Endothelial cell of umbilical vein (primary cell): Measurements from ENCODE around the gene TBC1D9B. TPM values are rescaled to one million over a fixed set of nuclear protein-coding genes. Genes with fewer than 3 reads are reported as not detected.

ENCODE experiments used
- BruUV-seq: library from RNA; stranded (reverse); fragments of 400-500 nt; replicated peaks from 2 replicates; lab custom pipeline; 2021; lab: Mats Ljungman, UMichigan
- CTCF ChIA-PET: fragments of 300-600, 350-600 bp; sonication (Branson Sonifier 250); formaldehyde crosslinking; loops from one replicate; lab custom pipeline; 2021; ENCODE audit warnings: antibody characterized with exemption, inconsistent platforms; lab: Charles Lee
- POLR2A ChIA-PET: fragments of 300-600, 350-600 bp; sonication (Branson Sonifier 250); formaldehyde crosslinking; loops from one replicate; lab custom pipeline; 2021; ENCODE audit warnings: antibody characterized with exemption, inconsistent platforms; lab: Charles Lee
- DNase-seq: peaks from one replicate; pipeline ENCODE4 v3.0.0-alpha.2; 2011; ENCODE audit warnings: low read depth, low spot score
- FAIRE-seq: peaks from 2 replicates; lab custom pipeline; 2011; peaks lifted over from hg19 to GRCh38; lab: Jason Lieb, UNC
- H2AFZ ChIP-seq: 2 replicates; pipeline ENCODE4 v1.6.0; 2012; ENCODE audit warnings: low read depth, low read length, control low read depth, inconsistent platforms
- H3K27ac ChIP-seq: 2 replicates; pipeline ENCODE4 v1.5.1; 2011; ENCODE audit warnings: low read depth, mild to moderate bottlenecking, control low read depth, low read length, moderate library complexity; ENCODE audit not compliant: insufficient read depth
- H3K27me3 ChIP-seq, 2 experiments: 2 replicates each; pipeline versions ENCODE4 v1.6.0 to v1.6.1; 2011; ENCODE audit warnings: low read length in 2 of 2, mixed read lengths in 1 of 2; ENCODE audit not compliant: control insufficient read depth in 2 of 2, insufficient read depth in 2 of 2
- H3K36me3 ChIP-seq, 2 experiments: 2 replicates in 1 of 2; 3 replicates in 1 of 2; pipeline ENCODE4 v1.5.1; 2011; ENCODE audit warnings: low read length in 2 of 2, mild to moderate bottlenecking in 1 of 2, moderate library complexity in 1 of 2; ENCODE audit not compliant: control insufficient read depth in 2 of 2, insufficient read depth in 2 of 2; ENCODE audit errors: extremely low read depth in 1 of 2
- H3K4me1 ChIP-seq: 3 replicates; pipeline ENCODE4 v1.5.1; 2011; ENCODE audit warnings: mild to moderate bottlenecking, low read length; ENCODE audit not compliant: control insufficient read depth, insufficient read depth; ENCODE audit errors: extremely low read depth
- H3K4me2 ChIP-seq: 2 replicates; pipeline ENCODE4 v1.6.1; 2011; ENCODE audit warnings: low read length, control low read depth, mixed read lengths; ENCODE audit not compliant: insufficient read depth
- H3K4me3 ChIP-seq, 3 experiments: fragments of 200-600 bp in 1 of 3; sonication (generic), shearing (Covaris generic) in 1 of 3; replicated peaks in 1 of 3; 2 replicates each; pipeline ENCODE4 v1.5.1; 2011 to 2016; ENCODE audit warnings: control low read depth in 3 of 3, low read length in 3 of 3, mild to moderate bottlenecking in 2 of 3, inconsistent platforms in 1 of 3, low read depth in 1 of 3, moderate library complexity in 1 of 3; ENCODE audit not compliant: insufficient read depth in 1 of 3
- H3K79me2 ChIP-seq: 2 replicates; pipeline ENCODE4 v1.6.0; 2012; ENCODE audit warnings: low read length, inconsistent platforms; ENCODE audit not compliant: control insufficient read depth, insufficient read depth
- H3K9ac ChIP-seq: replicated peaks from 2 replicates; pipeline ENCODE3; 2011; ENCODE audit warnings: low read length, control low read depth; ENCODE audit not compliant: insufficient read depth; ENCODE audit errors: extremely low read depth
- H3K9me1 ChIP-seq: replicated peaks from 3 replicates; pipeline ENCODE4 v1.6.0; 2011; ENCODE audit warnings: mild to moderate bottlenecking, low read length; ENCODE audit not compliant: control insufficient read depth, insufficient read depth; ENCODE audit errors: extremely low read depth
- H3K9me3 ChIP-seq: replicated peaks from 2 replicates; pipeline ENCODE4 v1.5.1; 2012; ENCODE audit warnings: low read length, inconsistent platforms; ENCODE audit not compliant: control insufficient read depth, insufficient read depth
- H4K20me1 ChIP-seq: replicated peaks from 2 replicates; pipeline ENCODE3; 2011; ENCODE audit warnings: mild to moderate bottlenecking, low read length; ENCODE audit not compliant: control insufficient read depth, insufficient read depth; ENCODE audit errors: extremely low read depth
- EZH2 ChIP-seq: IDR thresholded peaks from 2 replicates; pipeline ENCODE4 v1.6.1; 2012; ENCODE audit warnings: borderline replicate concordance, low read depth, mild to moderate bottlenecking, moderate library complexity, low read length, inconsistent platforms; ENCODE audit not compliant: severe bottlenecking
- FOS ChIP-seq: IDR thresholded peaks from 2 replicates; pipeline ENCODE4 v1.6.1; 2011; ENCODE audit warnings: mild to moderate bottlenecking, low read length, moderate library complexity, borderline replicate concordance; ENCODE audit not compliant: insufficient read depth
- GATA2 ChIP-seq: IDR thresholded peaks from 2 replicates; pipeline ENCODE4 v1.7.0; 2011; ENCODE audit warnings: low read depth, mild to moderate bottlenecking, moderate library complexity, mixed read lengths, low read length; ENCODE audit not compliant: insufficient read length, insufficient read depth
- JUN ChIP-seq: IDR thresholded peaks from 2 replicates; pipeline ENCODE4 v1.6.1; 2011; ENCODE audit warnings: borderline replicate concordance, low read depth; ENCODE audit not compliant: insufficient read length, insufficient read depth
- MYC ChIP-seq: IDR thresholded peaks from one replicate; pipeline ENCODE4 v1.6.1; 2011; ENCODE audit warnings: mild to moderate bottlenecking, low read depth, low read length
- POLR2A ChIP-seq: IDR thresholded peaks from 2 replicates; pipeline ENCODE4 v1.6.1; 2012; ENCODE audit warnings: low read depth, mild to moderate bottlenecking, control low read depth, low read length
- POLR2AphosphoS5 ChIP-seq: IDR thresholded peaks from 2 replicates; pipeline ENCODE4 v1.6.1; 2012; ENCODE audit warnings: low read depth, mild to moderate bottlenecking, control low read depth, low read length, moderate library complexity; ENCODE audit not compliant: insufficient read depth
- dilution Hi-C: fragments of 300-500 bp; cut with MboI; formaldehyde crosslinking; loops from one replicate; pipeline ENCODE4 v1.15.0; 2019; ENCODE audit warnings: low sequenced_read_pairs; ENCODE audit not compliant: extremely low pct_ligation_motif_present
- intact Hi-C: fragments of 100-400 bp; cut with micrococcal nuclease; formaldehyde crosslinking; loops from one replicate; pipeline ENCODE4 v1.10.0; 2022
- polyA plus RNA-seq, 4 experiments: library from polyadenylated mRNA; depleted of rRNA in 3 of 4; stranded (reverse) in 3 of 4; unstranded in 1 of 4; fragments of >200 nt; gene quantifications; 2 replicates each; pipeline versions ENCODE4 v1.2.1 to v1.2.3, GENCODE V29; 2011 to 2012; ENCODE audit warnings: missing spikeins in 1 of 4
- total RNA-seq: library from RNA; stranded (reverse); gene quantifications from 2 replicates; pipeline ENCODE4 v1.2.3, GENCODE V29; 2021
- TF ChIP-seq, protein P1 (sequence below), 2 donors: IDR thresholded peaks; 1 replicate in 1 of 2; 2 replicates in 1 of 2; pipeline ENCODE4 v1.5.1; 2011; ENCODE audit warnings: low read length in 2 of 2, mild to moderate bottlenecking in 2 of 2, moderate library complexity in 2 of 2, control low read depth in 1 of 2, inconsistent platforms in 1 of 2, low read depth in 1 of 2; ENCODE audit not compliant: insufficient read depth in 1 of 2; ENCODE audit errors: extremely low read depth in 1 of 2
- TF ChIP-seq, protein P2 (sequence below): IDR thresholded peaks from 2 replicates; pipeline ENCODE4 v1.6.1; 2011; ENCODE audit not compliant: insufficient read depth, insufficient read length

TBC1D9B gene
- total and polyA plus RNA-seq, 2 donors (not counting 3 experiments of a cell fraction or from before 2014, with no cell fraction given): 82.8 to 150 TPM

DNA sequence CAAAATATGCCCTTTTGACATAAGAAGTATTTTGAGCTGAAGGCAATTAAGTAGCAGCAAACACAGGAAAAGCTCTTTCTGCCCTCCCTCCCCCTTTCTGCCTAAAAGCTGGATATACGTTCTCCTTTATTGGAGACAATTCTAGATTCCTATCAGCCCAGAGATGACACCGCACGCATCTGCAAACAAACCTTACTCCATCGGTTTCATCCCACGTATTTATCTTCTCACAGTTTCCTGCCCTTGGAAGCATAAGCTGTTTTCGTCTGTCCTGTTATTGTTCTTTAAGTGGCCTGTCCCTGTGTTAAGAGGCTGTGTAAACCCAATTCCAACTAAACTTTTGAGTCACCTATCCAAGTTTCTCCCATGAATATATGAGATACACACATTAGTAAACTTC lies 11.8 kb downstream of the TBC1D9B start:
- no peak for FAIRE-seq
- H4K20me1 ChIP-seq: no peaks in the 10 kb centered on the region
- no peak overlapping the region for H3K27ac ChIP-seq
- H3K27me3 ChIP-seq: no peaks in the 10 kb centered on the region
- dilution Hi-C loops: no loop called here
- H3K9me3 ChIP-seq: no peaks in the 10 kb centered on the region
- TF ChIP-seq MYC: no peak
- no peak for TF ChIP-seq GATA2
- no peak for TF ChIP-seq POLR2AphosphoS5
- H3K36me3 ChIP-seq: peaks cover 13 to 60% of the 10 kb centered on the region in 2 experiments
- no peak overlapping the region for H3K9ac ChIP-seq
- no peaks in the 10 kb centered on the region for H3K4me1 ChIP-seq
- no peak overlapping the region for H3K4me3 ChIP-seq
- intact Hi-C loops: no loop called here
- H3K4me2 ChIP-seq: no peak overlapping the region
- H3K79me2 ChIP-seq: no peaks in the 10 kb centered on the region
- POLR2A ChIA-PET: no interaction called here
- no peaks in the 10 kb centered on the region for H3K9me1 ChIP-seq
- DNase-seq: no peak
- CTCF ChIA-PET: no interaction called here
- BruUV-seq: no TSS peak
- H2AFZ ChIP-seq: no peak overlapping the region

DNA sequence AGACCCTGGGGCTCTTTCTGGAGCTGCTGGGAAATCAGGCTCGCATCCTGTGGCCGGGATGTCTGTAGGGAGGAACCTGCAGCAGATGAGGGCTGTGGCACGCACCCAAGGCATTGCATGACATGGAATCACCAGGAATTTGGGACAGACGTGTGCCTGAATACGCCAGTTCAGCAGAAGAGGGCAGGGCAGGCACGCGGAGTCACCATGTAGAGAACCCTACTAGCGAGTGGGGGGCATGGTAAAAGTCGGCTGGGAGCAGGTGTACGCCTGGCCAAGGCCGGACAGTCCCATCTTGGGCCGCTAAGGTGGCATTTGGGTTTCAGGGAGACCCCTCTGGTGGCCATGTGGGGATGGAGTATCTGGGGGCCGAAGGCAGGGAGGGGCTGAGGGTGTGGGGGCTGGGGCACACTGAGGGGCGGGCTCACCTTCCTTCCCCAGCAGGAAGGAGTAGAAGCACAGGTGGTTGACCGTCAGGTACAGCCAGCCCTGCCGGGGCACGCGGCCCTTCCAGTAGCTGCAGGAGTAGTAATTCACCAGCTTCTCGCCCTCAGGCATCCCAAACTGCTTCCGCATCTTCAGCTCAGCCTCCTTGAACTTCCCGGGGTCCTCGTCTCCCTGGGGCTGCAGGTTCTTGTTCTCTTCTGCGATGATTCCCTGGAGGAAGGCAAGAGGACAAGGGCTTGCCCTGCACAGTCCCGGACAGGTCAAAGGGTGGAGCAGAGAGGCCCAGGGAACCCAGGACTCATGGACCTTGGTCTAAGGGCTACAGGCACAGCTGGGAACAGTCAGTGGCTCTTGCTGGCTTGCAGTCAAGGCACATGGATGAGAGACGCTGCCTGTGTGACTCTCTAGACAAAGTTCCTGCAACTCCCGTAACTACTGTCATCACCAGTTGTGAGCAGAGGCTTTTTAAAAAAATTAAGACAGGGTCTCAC lies 13.5 kb downstream of the TBC1D9B start:
- H3K4me3 ChIP-seq: no peak overlapping the region
- TF ChIP-seq JUN (no peak), EZH2 (no peak), FOS (no peak), MYC (no peak), POLR2AphosphoS5 (no peak), POLR2A (no peak), GATA2 (no peak)
- TF ChIP-seq, protein P1, sequence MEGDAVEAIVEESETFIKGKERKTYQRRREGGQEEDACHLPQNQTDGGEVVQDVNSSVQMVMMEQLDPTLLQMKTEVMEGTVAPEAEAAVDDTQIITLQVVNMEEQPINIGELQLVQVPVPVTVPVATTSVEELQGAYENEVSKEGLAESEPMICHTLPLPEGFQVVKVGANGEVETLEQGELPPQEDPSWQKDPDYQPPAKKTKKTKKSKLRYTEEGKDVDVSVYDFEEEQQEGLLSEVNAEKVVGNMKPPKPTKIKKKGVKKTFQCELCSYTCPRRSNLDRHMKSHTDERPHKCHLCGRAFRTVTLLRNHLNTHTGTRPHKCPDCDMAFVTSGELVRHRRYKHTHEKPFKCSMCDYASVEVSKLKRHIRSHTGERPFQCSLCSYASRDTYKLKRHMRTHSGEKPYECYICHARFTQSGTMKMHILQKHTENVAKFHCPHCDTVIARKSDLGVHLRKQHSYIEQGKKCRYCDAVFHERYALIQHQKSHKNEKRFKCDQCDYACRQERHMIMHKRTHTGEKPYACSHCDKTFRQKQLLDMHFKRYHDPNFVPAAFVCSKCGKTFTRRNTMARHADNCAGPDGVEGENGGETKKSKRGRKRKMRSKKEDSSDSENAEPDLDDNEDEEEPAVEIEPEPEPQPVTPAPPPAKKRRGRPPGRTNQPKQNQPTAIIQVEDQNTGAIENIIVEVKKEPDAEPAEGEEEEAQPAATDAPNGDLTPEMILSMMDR (IDR thresholded peaks at IDR 0.05; ENCODE audit: extremely low read depth in 1 of 2, insufficient read depth in 1 of 2, low read depth in 1 of 2, low read length in 2 of 2): no peak
- TF ChIP-seq, protein P2, sequence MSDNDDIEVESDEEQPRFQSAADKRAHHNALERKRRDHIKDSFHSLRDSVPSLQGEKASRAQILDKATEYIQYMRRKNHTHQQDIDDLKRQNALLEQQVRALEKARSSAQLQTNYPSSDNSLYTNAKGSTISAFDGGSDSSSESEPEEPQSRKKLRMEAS: no peak
- H4K20me1 ChIP-seq: no peaks in the 10 kb centered on the region
- H3K9me3 ChIP-seq: no peaks in the 10 kb centered on the region
- no peak overlapping the region for H2AFZ ChIP-seq
- no peak overlapping the region for H3K4me2 ChIP-seq
- intact Hi-C loops (no loop called here), dilution Hi-C loops (no loop called here)
- DNase-seq (no peak), FAIRE-seq (no peak)
- no peaks in the 10 kb centered on the region for H3K79me2 ChIP-seq
- peaks cover 11 to 67% of the 10 kb centered on the region in 2 experiments for H3K36me3 ChIP-seq
- POLR2A ChIA-PET: no interaction called here
- no peaks in the 10 kb centered on the region for H3K27me3 ChIP-seq
- no peak overlapping the region for H3K27ac ChIP-seq
- no peaks in the 10 kb centered on the region for H3K9me1 ChIP-seq
- no peak overlapping the region for H3K9ac ChIP-seq
- BruUV-seq: no TSS peak
- H3K4me1 ChIP-seq: no peaks in the 10 kb centered on the region
- CTCF ChIA-PET: interaction anchor here (1.4 kb wide), 1 partner anchor 92 kb away, joined by 3 read pairs; no protein-coding TSS in a partner anchor
